Left lung (tissue), 10 donors: ENCODE results near the gene DCC. TPM values are rescaled to one million over a fixed set of nuclear protein-coding genes. Genes with fewer than 3 reads are reported as not detected.

Source experiments
- ATAC-seq: fragments of 200-7000 bp; cut with Tn5 transposase; one replicate; pipeline ENCODE4 v1.9.1; 2020; ENCODE audit warnings: moderate library complexity
- DNase-seq, 4 donors: peaks; one replicate each; pipeline ENCODE4 v3.0.0-alpha.2; 2013 to 2020
- H3K27ac ChIP-seq, 2 donors: fragments of 200-600 bp; sonication (generic) in 1 of 2; one replicate each; pipeline versions ENCODE4 v1.5.0 to v1.8.0; 2020 to 2021
- H3K27me3 ChIP-seq, 2 donors: fragments of 200-600 bp; sonication (generic) in 1 of 2; one replicate each; pipeline versions ENCODE4 v1.5.0 to v1.8.0; 2020 to 2021
- H3K36me3 ChIP-seq, 2 donors: fragments of 200-600 bp; sonication (generic) in 1 of 2; one replicate each; pipeline versions ENCODE4 v1.5.0 to v1.8.0; 2020 to 2021
- H3K4me1 ChIP-seq, 2 donors: fragments of 200-600 bp; one replicate each; pipeline ENCODE4 v1.8.0; 2021
- H3K4me3 ChIP-seq, 2 donors: fragments of 200-600 bp; sonication (generic) in 1 of 2; one replicate each; pipeline versions ENCODE4 v1.5.0 to v1.8.0; 2020 to 2021; ENCODE audit warnings: mild to moderate bottlenecking in 1 of 2
- H3K9me3 ChIP-seq, 2 donors: fragments of 200-600 bp; sonication (generic) in 1 of 2; one replicate each; pipeline versions ENCODE4 v1.5.0 to v1.8.0; 2020 to 2021
- CTCF ChIP-seq, 2 donors: fragments of 200-600 bp; sonication (generic) in 1 of 2; IDR thresholded peaks; one replicate each; pipeline versions ENCODE4 v1.5.0 to v1.8.0; 2021; ENCODE audit warnings: antibody characterized with exemption in 2 of 2
- intact Hi-C, 2 donors: fragments of 100-400 bp; cut with DNase I; formaldehyde crosslinking; loops; one replicate each; pipeline versions ENCODE4 v1.11.2 to v1.14.2; 2022
- polyA plus RNA-seq, 6 donors: library from polyadenylated mRNA; unstranded; fragments of 120-200 nt; gene quantifications; one replicate each; pipeline ENCODE4 v1.2.1, GENCODE V29; 2013; ENCODE audit not compliant: insufficient read length in 6 of 6
- total RNA-seq, 2 donors: library from RNA; stranded (reverse); fragmentation: NEBNext Ultra II Directional; extraction: Animal tissue kit (Norgen Biotek cat#: 25700); gene quantifications; one replicate each; pipeline ENCODE4 v1.2.1, GENCODE V29; 2021
- donor health status: DM: no; HTN: yes; CAD: no.
- donor health status: DM: no; HTN: no; CAD: no.

DCC gene
- total and polyA plus RNA-seq, 8 donors: 0.61 to 3.5 (median 2.1) TPM

DNA sequence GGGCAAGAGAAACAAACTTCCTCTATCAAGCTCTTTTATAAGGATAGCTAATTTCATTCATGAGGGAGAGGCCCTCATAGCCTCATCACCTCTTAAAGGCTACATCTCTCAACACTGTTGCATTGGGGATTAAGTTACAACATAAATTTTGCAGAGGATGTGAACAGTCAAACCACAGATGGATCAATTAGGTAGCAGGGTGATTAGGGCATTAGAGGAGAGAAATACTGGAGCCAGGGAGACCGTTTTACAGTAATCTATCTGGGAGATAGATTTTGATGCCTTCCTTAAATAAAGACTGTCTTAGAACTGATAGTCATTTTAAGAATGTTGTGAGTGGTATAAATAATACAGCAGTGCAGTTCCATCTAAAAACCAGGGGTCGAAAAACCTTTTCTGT lies 258.9 kb downstream of the DCC start:
- DNase-seq (peak in 1 of 4 donors; percentile 7), ATAC-seq (no peak)
- H3K27ac ChIP-seq: no peak overlapping the region
- H3K4me3 ChIP-seq: no peak overlapping the region
- intact Hi-C loops: no loop called here
- no peaks in the 10 kb centered on the region for H3K27me3 ChIP-seq
- H3K4me1 ChIP-seq: no peaks in the 10 kb centered on the region
- H3K36me3 ChIP-seq: no peaks in the 10 kb centered on the region
- no peaks in the 10 kb centered on the region for H3K9me3 ChIP-seq
- TF ChIP-seq CTCF (IDR thresholded peaks at IDR 0.05): no peak

- Histone ChIP-seq H3K4me1 (no peaks in the 10 kb centered on the region), H3K27me3 (no peaks in the 10 kb centered on the region), H3K9me3 (no peaks in the 10 kb centered on the region), H3K27ac (no peak overlapping the region), H3K36me3 (no peaks in the 10 kb centered on the region), H3K4me3 (no peak overlapping the region)
- DNase-seq (no peak), ATAC-seq (no peak)
- TF ChIP-seq CTCF (IDR thresholded peaks at IDR 0.05): no peak
- intact Hi-C loops: no loop called here
Observed at GRCh38 chr18:52602820-52603219, 262.8 kb downstream of the DCC start.

GRCh38 chr18:52605345-52605744 lies 265.3 kb downstream of the DCC start:
- Histone ChIP-seq H3K4me3 (no peak overlapping the region), H3K4me1 (no peaks in the 10 kb centered on the region), H3K27ac (no peak overlapping the region), H3K27me3 (no peaks in the 10 kb centered on the region), H3K36me3 (no peaks in the 10 kb centered on the region), H3K9me3 (no peaks in the 10 kb centered on the region)
- DNase-seq (no peak), ATAC-seq (no peak)
- no peak for TF ChIP-seq CTCF (IDR thresholded peaks at IDR 0.05)
- intact Hi-C loops: no loop called here

DNA sequence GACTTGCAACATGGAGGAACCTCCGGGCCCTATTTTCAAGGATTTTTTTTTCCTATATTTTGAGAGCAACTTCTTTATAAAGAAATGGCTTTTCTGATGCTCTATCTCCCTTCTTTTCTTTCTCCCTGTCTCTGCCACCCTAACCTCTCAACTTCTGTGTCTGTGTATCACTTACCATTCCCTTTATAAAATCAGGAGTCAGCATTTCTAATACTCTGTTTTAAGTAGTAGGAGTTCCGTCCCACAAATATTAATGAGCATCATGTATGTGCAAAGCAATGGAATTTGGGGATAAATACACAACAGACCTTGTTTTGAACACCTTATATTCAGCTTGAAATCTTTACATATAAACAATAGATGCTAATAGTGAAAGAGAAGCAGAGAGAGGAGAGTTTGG lies 268.0 kb downstream of the DCC start:
- intact Hi-C loops: no loop called here
- no peak for DNase-seq
- no peaks in the 10 kb centered on the region for H3K4me1 ChIP-seq
- H3K36me3 ChIP-seq: no peaks in the 10 kb centered on the region
- H3K9me3 ChIP-seq: no peaks in the 10 kb centered on the region
- H3K4me3 ChIP-seq: no peak overlapping the region
- no peak for ATAC-seq
- H3K27me3 ChIP-seq: no peaks in the 10 kb centered on the region
- no peak for TF ChIP-seq CTCF (IDR thresholded peaks at IDR 0.05)
- H3K27ac ChIP-seq: no peak overlapping the region

GRCh38 chr18:52610451-52611115 lies 270.6 kb downstream of the DCC start:
- no peak for TF ChIP-seq CTCF (IDR thresholded peaks at IDR 0.05)

More at GRCh38 chr18:52610451-52611115, 270.6 kb downstream of the DCC start:
- Histone ChIP-seq H3K36me3 (no peaks in the 10 kb centered on the region), H3K27me3 (no peaks in the 10 kb centered on the region), H3K4me3 (no peak overlapping the region), H3K9me3 (no peaks in the 10 kb centered on the region), H3K27ac (no peak overlapping the region), H3K4me1 (no peaks in the 10 kb centered on the region)
- ATAC-seq: no peak
- intact Hi-C loops: no loop called here
- DNase-seq: no peak
